GM19023 (cell line): ENCODE data around the gene CENPV.
"Not testable (repeated sequence)": the region's sequence is repeated elsewhere in the genome, so short reads cannot be mapped to it uniquely, and the experiment has no call there.

Source experiments
- ATAC-seq: cut with Tn5 transposase; IDR thresholded peaks from one replicate; pipeline ENCODE4 v1.9.1; 2021; ENCODE audit warnings: mild to moderate bottlenecking, moderate library complexity; ENCODE audit not compliant: unreplicated experiment

Gene CENPV

DNA sequence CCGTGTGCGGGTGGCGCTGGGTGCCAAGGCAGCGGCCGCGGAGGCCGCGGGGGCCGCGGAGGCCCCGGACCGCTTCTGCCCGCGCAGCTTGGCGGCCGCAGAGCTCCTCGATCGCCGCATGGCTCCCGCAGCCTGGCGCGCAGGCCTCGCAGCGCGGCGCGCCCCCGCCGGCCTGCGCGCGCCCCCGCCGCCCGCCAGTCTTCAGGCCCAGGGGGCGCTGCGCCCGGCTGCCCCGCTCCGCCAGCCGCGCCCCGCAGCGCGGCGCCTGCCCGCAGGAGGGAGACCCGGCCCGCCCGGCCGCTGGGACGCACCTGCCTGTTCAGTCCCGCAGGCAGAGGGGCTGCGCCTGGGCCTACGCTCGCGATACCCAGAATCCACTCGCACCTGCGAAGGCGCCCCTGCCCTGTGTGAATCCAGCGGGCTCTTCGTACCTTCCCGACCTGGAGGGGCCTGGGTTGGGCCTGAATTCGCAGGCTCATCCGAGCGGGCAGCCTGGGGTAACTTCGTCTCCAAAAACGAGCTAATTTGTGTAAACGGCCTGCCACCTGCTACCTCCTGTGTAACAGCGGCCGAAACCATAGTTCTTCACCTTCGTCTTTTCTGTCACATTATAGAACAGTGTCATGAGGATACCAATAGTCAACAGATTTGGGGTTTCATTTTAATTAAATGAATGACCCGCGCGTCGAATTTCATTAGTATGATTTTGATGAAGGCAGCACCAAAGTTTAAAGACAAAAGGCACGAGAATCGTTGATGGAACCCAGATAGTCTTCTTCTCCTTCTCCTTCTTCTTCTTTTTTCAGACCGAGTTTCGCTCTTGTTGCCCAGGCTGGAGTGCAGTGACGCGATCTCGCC, at the start of gene CENPV:
Gene CENPV (minus strand): TSS at position 153 of the 858 bp plus-strand sequence. CDS start 33 bp downstream, at position 120.
- peak; percentile 66 for ATAC-seq

DNA sequence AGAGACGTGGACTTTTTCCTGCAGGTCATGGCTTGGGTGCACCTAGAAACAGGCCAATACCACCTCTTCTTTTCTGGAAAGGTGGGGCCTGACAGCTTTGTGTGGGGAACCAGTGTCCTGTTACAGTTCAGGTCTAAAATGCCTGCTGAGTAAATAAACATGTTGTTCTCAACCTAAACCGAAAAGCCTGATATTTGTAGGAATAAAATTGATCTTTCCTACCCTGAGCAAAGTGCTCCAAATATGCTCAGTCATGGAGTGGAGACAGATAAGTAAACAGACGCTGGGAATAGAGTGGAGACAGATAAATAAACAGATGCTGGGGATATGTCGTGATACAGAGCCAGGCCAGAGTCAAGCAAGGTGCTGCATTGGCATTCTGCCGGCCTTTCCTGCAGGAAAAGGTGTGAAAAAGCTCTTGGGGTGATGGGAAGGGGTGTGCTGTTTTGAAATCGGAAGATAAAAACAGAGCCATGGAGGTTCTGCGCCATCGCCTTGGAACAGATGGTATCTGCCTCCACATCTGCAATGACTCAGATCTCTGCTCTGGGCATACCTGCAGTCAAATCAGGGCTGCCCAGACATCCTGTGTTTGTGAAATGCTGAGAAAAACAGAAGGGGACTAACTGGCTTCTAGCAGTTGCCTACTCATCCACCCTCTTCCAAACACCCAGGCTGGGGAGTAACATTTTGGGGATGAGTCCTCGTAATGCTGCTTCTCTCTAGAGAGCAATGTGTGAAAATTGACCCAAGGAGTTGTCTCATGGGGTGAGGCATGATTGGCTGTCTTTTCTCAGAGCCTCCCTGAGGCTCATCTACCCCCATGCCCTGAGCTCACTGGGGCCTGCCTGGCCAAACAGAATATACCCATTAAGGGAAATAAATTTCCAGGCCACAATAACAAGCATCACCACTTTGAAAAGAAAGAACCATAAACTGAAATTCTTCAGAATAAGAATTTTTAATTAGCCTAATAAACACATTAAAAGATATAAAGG, 45.3 kb upstream of the CENPV start:
- ATAC-seq, result no peak

- not testable (repeated sequence) for ATAC-seq
Measured at GRCh38 chr17:16396693-16397092, 43.4 kb upstream of the CENPV start.

- not testable (repeated sequence) for ATAC-seq
Measured at GRCh38 chr17:16395887-16396286, 42.6 kb upstream of the CENPV start.

- ATAC-seq, result not testable (repeated sequence)
Measured at GRCh38 chr17:16392491-16392890, 39.2 kb upstream of the CENPV start.

DNA sequence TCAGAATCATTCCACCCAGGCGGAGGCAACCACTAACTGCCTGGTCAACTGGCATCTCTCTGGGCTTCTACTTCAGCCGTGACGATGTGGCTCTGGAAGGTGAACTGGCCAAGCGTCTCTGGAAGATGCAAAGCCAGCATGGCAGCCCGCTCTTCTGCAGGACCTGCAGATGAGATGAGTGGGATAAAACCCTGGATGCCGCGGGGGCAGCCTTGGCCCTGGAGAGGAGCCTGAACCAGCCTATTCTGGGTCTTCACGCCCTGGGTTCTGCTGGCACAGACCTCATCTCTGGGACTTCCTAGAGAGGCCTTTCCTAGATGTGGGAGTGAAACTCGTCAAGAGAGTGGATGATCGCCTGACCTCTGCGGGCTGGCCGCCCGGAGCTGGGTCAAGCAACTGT, 38.2 kb upstream of the CENPV start:
- no peak for ATAC-seq

GRCh38 chr17:16386126-16386507, 32.8 kb upstream of the CENPV start:
- ATAC-seq, result not testable (repeated sequence)

DNA sequence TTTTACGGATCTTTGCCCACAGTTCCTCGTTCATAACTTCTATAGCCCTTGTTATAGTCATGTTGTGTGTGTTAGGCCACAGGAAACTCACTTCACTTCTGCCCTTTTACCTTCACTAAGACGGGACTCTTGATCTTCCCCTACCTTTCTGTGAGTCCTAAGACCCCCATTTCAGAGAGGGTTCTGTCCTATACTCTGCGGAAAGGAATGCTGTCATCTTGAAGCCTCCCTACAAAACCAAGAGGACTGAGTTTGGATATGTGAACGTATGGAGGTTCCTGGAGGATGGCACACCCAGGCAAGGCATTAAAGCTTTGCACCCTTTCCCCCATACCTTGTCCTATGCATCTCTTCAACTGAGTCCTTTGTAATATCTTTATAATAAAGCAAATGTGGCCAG, 31.3 kb upstream of the CENPV start:
- no peak for ATAC-seq

DNA sequence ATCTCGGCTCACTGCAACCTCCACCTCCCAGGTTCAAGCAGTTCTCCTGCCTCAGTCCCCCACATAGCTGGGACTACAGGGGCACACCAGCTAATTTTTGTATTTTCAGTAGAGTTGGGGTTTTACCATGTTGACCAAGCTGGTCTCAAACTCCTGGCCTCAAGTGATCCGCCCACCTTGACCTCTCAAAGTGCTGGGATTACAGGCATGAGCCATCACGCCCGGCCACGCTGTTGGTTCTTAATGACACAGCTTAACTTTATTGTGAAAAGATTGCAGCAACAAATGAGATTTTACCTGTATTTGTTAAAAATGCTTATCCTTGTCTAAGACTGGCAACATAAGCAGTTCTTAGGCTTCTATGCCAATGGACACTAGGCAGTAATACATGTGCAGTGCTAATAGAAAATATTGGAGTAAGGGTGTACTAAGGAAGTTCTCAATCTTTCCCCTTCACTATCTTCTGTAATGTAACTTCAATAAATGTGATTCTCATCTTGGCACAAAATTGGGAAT, 30.6 kb upstream of the CENPV start:
- ATAC-seq, result no peak

DNA sequence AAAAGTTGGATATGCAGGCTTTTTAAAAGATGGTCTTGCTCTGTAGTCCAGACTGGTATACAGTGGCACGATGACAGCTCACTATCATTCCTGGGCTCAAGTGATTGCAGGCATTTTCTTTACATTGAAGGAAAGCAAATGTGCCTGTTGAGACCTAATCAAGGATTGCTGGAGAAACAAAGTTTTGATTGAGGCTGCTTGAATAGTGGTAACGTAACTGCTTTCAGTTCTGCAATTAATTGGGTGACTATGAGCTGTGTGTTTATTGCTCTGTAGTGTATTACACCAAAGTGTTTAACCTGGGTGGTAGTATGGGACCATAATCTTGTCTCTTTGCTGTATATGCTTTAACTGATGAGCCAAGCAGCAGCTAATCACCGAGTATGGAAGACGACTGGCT, 29.9 kb upstream of the CENPV start:
- ATAC-seq, result no peak

GRCh38 chr17:16381496-16381820, 28.2 kb upstream of the CENPV start:
- ATAC-seq, result peak; percentile 1

- ATAC-seq, result peak; percentile 95
Measured at GRCh38 chr17:16380640-16381495, 27.6 kb upstream of the CENPV start, which contains the start of gene UBB. UBB (plus strand) TSS chr17:16381091; CDS start chr17:16381908, 817 bp downstream.

DNA sequence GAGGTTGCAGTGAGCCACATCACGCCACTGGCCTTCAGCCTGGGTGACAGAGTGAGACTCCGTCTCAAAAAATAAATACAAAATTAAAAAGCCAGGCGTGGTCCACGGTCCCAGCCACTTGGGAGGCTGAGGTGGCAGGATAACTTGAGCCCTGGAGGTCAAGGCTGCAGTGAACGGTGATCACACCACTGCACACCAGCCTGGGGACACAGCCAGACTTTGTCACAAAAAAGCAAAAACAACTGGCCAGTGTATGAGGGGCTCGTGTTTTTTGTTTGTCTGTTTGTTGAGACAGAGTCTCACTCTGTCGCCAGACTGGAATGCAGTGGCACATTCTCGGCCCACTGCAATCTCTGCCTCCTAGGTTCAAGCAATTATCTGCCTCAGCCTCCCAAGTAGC, 26.4 kb upstream of the CENPV start:
- no peak for ATAC-seq

- no peak for ATAC-seq
Measured at GRCh38 chr17:16378636-16379282, 25.5 kb upstream of the CENPV start.

DNA sequence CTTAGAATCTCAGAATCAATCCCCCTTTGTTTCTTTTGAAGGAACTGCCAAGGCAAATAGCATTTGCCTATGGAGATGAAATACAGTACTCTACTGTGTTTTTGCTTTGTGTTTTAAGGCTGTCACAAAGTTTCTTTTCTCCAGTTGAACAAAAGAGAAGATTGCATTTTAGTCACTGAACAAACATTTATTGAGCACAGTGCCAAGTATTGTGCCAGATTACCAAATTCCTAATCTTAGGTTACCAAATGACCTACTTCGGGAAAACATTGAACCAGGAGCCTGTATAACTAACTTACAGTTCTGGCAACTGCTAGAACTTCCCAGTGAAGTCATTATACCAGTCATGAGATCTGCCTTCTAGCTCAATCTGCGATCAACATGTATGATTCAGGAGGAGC, 24.7 kb upstream of the CENPV start:
- no peak for ATAC-seq

GRCh38 chr17:16374146-16374938, 21.1 kb upstream of the CENPV start:
- no peak for ATAC-seq

- no peak for ATAC-seq
Measured at GRCh38 chr17:16371742-16372141, 18.5 kb upstream of the CENPV start.

- ATAC-seq, result no peak
Measured at GRCh38 chr17:16364625-16365024, 11.4 kb upstream of the CENPV start.
